Gastroesophageal sphincter (tissue), 3 donors: ENCODE results near the gene TGFB1.

Experiments
- EP300 ChIP-seq: sonication (generic); formaldehyde crosslinking; IDR thresholded peaks from one replicate; pipeline ENCODE4 v1.6.1; 2017; ENCODE audit warnings: antibody characterized with exemption, mild to moderate bottlenecking
- POLR2AphosphoS5 ChIP-seq: sonication (generic); formaldehyde crosslinking; IDR thresholded peaks from one replicate; pipeline ENCODE4 v1.6.1; 2017; ENCODE audit warnings: antibody characterized with exemption
- TF ChIP-seq, protein P1 (sequence below), 4 experiments: fragments of 200-600 bp in 2 of 4; fragments of 450-650 bp in 2 of 4; sonication (generic) in 1 of 4; IDR thresholded peaks; one replicate each; pipeline ENCODE4 v1.5.1; 2017 to 2019; ENCODE audit warnings: antibody characterized with exemption in 4 of 4, mild to moderate bottlenecking in 2 of 4, moderate library complexity in 2 of 4

DNA sequence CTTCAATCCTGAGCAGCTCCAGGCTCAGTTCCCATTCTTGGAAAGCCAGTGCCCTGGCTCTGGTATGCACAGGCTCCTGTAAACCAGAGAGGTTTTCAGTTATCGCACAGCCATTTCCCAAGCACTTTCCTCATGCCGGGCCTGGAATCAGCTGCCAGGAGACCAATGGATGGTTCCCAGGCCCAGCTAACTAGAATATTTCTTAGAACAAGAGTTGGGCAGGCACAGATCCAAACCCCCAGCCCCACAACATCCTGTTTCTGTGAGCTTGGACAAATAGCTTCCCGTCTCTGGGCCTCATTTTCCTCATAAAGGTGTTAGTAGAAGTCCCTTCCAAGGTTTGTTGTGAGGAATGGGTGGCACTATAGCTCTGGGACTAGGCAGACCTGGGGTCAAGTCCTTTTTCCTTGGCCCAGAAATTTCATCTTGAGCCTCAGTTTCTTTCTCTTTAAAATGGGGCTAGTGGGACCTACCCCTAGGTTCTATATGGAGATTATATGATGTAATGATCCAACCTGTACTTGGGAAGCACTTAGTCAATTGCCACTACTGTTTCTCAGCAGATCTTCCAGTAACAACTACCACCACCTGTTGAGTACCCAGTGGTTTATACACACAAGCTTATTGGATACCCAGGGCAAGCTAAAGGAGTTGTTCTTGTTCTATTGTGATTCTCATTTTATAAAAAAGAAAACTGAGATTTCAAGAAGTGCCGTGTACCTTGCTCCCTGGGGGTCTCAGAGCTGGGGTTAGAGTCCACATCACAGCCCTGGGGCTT lies 48.8 kb downstream of the TGFB1 start:
- TF ChIP-seq EP300 (no peak), POLR2AphosphoS5 (no peak)
- TF ChIP-seq, protein P1, sequence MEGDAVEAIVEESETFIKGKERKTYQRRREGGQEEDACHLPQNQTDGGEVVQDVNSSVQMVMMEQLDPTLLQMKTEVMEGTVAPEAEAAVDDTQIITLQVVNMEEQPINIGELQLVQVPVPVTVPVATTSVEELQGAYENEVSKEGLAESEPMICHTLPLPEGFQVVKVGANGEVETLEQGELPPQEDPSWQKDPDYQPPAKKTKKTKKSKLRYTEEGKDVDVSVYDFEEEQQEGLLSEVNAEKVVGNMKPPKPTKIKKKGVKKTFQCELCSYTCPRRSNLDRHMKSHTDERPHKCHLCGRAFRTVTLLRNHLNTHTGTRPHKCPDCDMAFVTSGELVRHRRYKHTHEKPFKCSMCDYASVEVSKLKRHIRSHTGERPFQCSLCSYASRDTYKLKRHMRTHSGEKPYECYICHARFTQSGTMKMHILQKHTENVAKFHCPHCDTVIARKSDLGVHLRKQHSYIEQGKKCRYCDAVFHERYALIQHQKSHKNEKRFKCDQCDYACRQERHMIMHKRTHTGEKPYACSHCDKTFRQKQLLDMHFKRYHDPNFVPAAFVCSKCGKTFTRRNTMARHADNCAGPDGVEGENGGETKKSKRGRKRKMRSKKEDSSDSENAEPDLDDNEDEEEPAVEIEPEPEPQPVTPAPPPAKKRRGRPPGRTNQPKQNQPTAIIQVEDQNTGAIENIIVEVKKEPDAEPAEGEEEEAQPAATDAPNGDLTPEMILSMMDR (IDR thresholded peaks at IDR 0.05) = no peak
